Panc1 (cell line): ENCODE data around the gene RPL37A. TPM values are rescaled to one million over a fixed set of nuclear protein-coding genes. Genes with fewer than 3 reads are reported as not detected.

Source experiments
- ATAC-seq: fragments of 200-7000 bp; cut with Tn5 transposase; 2 replicates; pipeline ENCODE4 v1.9.1; 2020; ENCODE audit warnings: mild to moderate bottlenecking, moderate library complexity
- BruUV-seq: library from RNA; stranded (reverse); fragments of 400-500 nt; replicated peaks from 2 replicates; lab custom pipeline; 2021; lab: Mats Ljungman, UMichigan
- CTCF ChIA-PET: fragments of 300-600 bp; sonication (Branson Sonifier 250); formaldehyde crosslinking; loops from one replicate; lab custom pipeline; 2022; ENCODE audit warnings: antibody characterized with exemption; lab: Charles Lee
- POLR2A ChIA-PET: fragments of 300-600 bp; sonication (Branson Sonifier 250); formaldehyde crosslinking; loops from one replicate; lab custom pipeline; 2022; ENCODE audit warnings: antibody characterized with exemption; lab: Charles Lee
- DNase-seq: peaks from one replicate; pipeline ENCODE4 v3.0.0-alpha.2; 2010; ENCODE audit warnings: low read depth, low spot score
- H3K27ac ChIP-seq: 2 replicates; pipeline ENCODE4 v1.5.1; 2011; ENCODE audit warnings: mild to moderate bottlenecking, low read length, inconsistent platforms
- H3K27me3 ChIP-seq: fragments of 200-500 bp; sonication (Bioruptor generic); 2 replicates; pipeline ENCODE4 v1.6.0; 2014; ENCODE audit warnings: low read length, inconsistent platforms; ENCODE audit not compliant: control insufficient read depth, insufficient read depth
- H3K36me3 ChIP-seq: fragments of 200-500 bp; sonication (Bioruptor generic); 2 replicates; pipeline ENCODE4 v1.5.1; 2014; ENCODE audit warnings: inconsistent platforms, mild to moderate bottlenecking, low read length, moderate library complexity; ENCODE audit not compliant: control insufficient read depth, insufficient read depth
- H3K4me1 ChIP-seq: 2 replicates; pipeline ENCODE4 v1.5.1; 2011; ENCODE audit warnings: inconsistent platforms, mild to moderate bottlenecking, low read length, moderate library complexity; ENCODE audit not compliant: control insufficient read depth, insufficient read depth
- H3K4me3 ChIP-seq, 2 experiments: 2 replicates each; pipeline ENCODE4 v1.5.1; 2011 to 2012; ENCODE audit warnings: low read depth in 2 of 2, low read length in 2 of 2, mild to moderate bottlenecking in 2 of 2, inconsistent platforms in 1 of 2, moderate library complexity in 1 of 2
- H3K9me3 ChIP-seq: fragments of 200-500 bp; sonication (Bioruptor generic); 2 replicates; pipeline ENCODE4 v1.5.1; 2014; ENCODE audit warnings: low read depth, mild to moderate bottlenecking, inconsistent platforms, low read length, moderate library complexity; ENCODE audit not compliant: control insufficient read depth, insufficient read depth
- CTCF ChIP-seq: fragments of 450-650 bp; IDR thresholded peaks from 2 replicates; pipeline ENCODE4 v1.5.1; 2017; ENCODE audit warnings: mild to moderate bottlenecking
- POLR2AphosphoS5 ChIP-seq: IDR thresholded peaks from 2 replicates; pipeline ENCODE4 v1.6.1; 2012; ENCODE audit warnings: mild to moderate bottlenecking, low read depth, low read length, moderate library complexity
- SIN3A ChIP-seq: IDR thresholded peaks from 2 replicates; pipeline ENCODE4 v1.6.1; 2012; ENCODE audit warnings: low read depth, mild to moderate bottlenecking, low read length, moderate library complexity, borderline replicate concordance; ENCODE audit not compliant: insufficient read depth
- TCF7L2 ChIP-seq: IDR thresholded peaks from 2 replicates; pipeline ENCODE4 v1.6.1; 2011; ENCODE audit warnings: mild to moderate bottlenecking, low read depth, low read length, inconsistent platforms
- in situ Hi-C: cut with HindIII; loops from 2 replicates; pipeline ENCODE4 v1.10.0; 2016; ENCODE audit warnings: low sequenced_read_pairs, low pct_unique_long_range_greater_than_20kb
- intact Hi-C: fragments of 100-400 bp; cut with micrococcal nuclease; formaldehyde crosslinking; loops from one replicate; pipeline ENCODE4 v1.10.0; 2022; ENCODE audit not compliant: unreplicated experiment
- total RNA-seq: library from RNA; stranded (reverse); gene quantifications from one replicate; pipeline ENCODE4 v1.2.1, GENCODE V29; 2021; ENCODE audit not compliant: unreplicated experiment
- TF ChIP-seq, protein P1 (sequence below), 2 experiments: IDR thresholded peaks; 2 replicates each; pipeline ENCODE4 v1.6.1; 2011 to 2012; ENCODE audit warnings: low read depth in 2 of 2, control low read depth in 1 of 2, low read length in 1 of 2, mild to moderate bottlenecking in 1 of 2, moderate library complexity in 1 of 2; ENCODE audit not compliant: insufficient read depth in 1 of 2

RPL37A gene
- total RNA-seq, 1 experiment from 2014 or later: 1,826 TPM

- BruUV-seq: no TSS peak
- no peaks in the 10 kb centered on the region for H3K27me3 ChIP-seq
- in situ Hi-C loops (no loop called here), intact Hi-C loops (no loop called here)
- no peaks in the 10 kb centered on the region for H3K4me1 ChIP-seq
- ChIA-PET CTCF (no interaction called here), POLR2A (interaction anchor here (0.6 kb wide), 1 partner anchor 101 kb away, joined by 3 read pairs; no protein-coding TSS in a partner anchor)
- no peaks in the 10 kb centered on the region for H3K9me3 ChIP-seq
- DNase-seq: no peak
- no peak for ATAC-seq
- H3K4me3 ChIP-seq: no peak overlapping the region
- no peak overlapping the region for H3K27ac ChIP-seq
- H3K36me3 ChIP-seq: peaks cover 3% of the 10 kb centered on the region; the same call in 1 of the 2 replicates
- TF ChIP-seq POLR2AphosphoS5 (no peak), SIN3A (no peak), CTCF (no peak), TCF7L2 (no peak)
- TF ChIP-seq, protein P1, sequence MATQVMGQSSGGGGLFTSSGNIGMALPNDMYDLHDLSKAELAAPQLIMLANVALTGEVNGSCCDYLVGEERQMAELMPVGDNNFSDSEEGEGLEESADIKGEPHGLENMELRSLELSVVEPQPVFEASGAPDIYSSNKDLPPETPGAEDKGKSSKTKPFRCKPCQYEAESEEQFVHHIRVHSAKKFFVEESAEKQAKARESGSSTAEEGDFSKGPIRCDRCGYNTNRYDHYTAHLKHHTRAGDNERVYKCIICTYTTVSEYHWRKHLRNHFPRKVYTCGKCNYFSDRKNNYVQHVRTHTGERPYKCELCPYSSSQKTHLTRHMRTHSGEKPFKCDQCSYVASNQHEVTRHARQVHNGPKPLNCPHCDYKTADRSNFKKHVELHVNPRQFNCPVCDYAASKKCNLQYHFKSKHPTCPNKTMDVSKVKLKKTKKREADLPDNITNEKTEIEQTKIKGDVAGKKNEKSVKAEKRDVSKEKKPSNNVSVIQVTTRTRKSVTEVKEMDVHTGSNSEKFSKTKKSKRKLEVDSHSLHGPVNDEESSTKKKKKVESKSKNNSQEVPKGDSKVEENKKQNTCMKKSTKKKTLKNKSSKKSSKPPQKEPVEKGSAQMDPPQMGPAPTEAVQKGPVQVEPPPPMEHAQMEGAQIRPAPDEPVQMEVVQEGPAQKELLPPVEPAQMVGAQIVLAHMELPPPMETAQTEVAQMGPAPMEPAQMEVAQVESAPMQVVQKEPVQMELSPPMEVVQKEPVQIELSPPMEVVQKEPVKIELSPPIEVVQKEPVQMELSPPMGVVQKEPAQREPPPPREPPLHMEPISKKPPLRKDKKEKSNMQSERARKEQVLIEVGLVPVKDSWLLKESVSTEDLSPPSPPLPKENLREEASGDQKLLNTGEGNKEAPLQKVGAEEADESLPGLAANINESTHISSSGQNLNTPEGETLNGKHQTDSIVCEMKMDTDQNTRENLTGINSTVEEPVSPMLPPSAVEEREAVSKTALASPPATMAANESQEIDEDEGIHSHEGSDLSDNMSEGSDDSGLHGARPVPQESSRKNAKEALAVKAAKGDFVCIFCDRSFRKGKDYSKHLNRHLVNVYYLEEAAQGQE (IDR thresholded peaks at IDR 0.05; ENCODE audit: insufficient read depth in 1 of 2, low read depth in 2 of 2, low read length in 1 of 2): no peak
Measured at GRCh38 chr2:216486708-216487107, 11.9 kb upstream of the RPL37A start.

GRCh38 chr2:216490061-216490460 is 8.6 kb upstream of the RPL37A start:
- H3K9me3 ChIP-seq: no peaks in the 10 kb centered on the region
- TF ChIP-seq, protein P1 (IDR thresholded peaks at IDR 0.05; ENCODE audit: insufficient read depth in 1 of 2, low read depth in 2 of 2, low read length in 1 of 2): no peak
- TF ChIP-seq POLR2AphosphoS5: no peak
- no peak for TF ChIP-seq SIN3A
- TF ChIP-seq TCF7L2: no peak
- TF ChIP-seq CTCF: no peak
- intact Hi-C loops: no loop called here
- H3K27me3 ChIP-seq: no peaks in the 10 kb centered on the region
- DNase-seq: no peak
- no peak for ATAC-seq
- ChIA-PET CTCF (no interaction called here), POLR2A (no interaction called here)
- no TSS peak for BruUV-seq
- no peaks in the 10 kb centered on the region for H3K4me1 ChIP-seq
- H3K4me3 ChIP-seq: no peak overlapping the region
- H3K27ac ChIP-seq: no peak overlapping the region
- no peaks in the 10 kb centered on the region for H3K36me3 ChIP-seq
- in situ Hi-C loops: no loop called here
